DMS53 treated with DMSO at 0.1 percent for 48 hours (cell line): ENCODE results near the gene NOTUM.
"Not testable (repeated sequence)": the region's sequence is repeated elsewhere in the genome, so short reads cannot be mapped to it uniquely, and the experiment has no call there.

Experiments used
- DNase-seq: peaks from one replicate; lab custom pipeline; 2025; ENCODE audit not compliant: unreplicated experiment; lab: John Stamatoyannopoulos, UW

NOTUM gene

DNA sequence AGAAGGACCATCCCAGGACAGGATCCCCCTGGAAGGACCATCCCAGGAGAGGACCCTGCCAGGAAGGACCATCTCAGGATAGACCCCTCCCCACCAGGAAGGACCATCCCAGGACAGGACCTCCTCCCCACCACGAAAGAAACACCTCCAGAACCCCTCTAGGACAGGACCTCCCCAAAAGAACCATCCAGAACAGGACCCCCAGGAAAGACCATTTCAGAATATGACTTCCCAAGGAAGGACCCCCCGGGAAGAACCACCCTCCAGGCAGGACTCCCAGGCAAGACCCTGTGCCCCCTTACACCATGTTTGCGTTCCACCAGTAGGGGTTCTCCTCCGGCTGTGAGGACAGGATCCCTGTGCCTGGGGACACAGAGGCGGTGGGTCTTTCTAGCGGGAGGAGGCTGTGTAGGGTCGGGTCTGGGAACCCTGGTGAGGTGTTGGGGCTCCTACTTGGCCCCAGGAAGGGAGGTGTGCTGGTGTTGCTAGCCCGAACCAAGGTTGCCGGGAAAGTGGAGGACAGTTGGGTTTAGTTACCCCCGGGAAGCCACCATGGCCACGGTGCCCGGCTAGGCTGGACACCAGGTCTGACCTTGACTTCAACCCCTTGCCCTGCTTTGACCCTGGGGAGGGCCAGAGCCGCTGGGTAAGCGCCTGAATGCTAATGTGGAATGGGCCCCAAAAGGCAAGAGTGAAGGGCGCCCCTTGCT is 2.2 kb downstream of the NOTUM start:
- no peak for DNase-seq

GRCh38 chr17:81957691-81958432 is 3.1 kb downstream of the NOTUM start:
- no peak for DNase-seq

DNA sequence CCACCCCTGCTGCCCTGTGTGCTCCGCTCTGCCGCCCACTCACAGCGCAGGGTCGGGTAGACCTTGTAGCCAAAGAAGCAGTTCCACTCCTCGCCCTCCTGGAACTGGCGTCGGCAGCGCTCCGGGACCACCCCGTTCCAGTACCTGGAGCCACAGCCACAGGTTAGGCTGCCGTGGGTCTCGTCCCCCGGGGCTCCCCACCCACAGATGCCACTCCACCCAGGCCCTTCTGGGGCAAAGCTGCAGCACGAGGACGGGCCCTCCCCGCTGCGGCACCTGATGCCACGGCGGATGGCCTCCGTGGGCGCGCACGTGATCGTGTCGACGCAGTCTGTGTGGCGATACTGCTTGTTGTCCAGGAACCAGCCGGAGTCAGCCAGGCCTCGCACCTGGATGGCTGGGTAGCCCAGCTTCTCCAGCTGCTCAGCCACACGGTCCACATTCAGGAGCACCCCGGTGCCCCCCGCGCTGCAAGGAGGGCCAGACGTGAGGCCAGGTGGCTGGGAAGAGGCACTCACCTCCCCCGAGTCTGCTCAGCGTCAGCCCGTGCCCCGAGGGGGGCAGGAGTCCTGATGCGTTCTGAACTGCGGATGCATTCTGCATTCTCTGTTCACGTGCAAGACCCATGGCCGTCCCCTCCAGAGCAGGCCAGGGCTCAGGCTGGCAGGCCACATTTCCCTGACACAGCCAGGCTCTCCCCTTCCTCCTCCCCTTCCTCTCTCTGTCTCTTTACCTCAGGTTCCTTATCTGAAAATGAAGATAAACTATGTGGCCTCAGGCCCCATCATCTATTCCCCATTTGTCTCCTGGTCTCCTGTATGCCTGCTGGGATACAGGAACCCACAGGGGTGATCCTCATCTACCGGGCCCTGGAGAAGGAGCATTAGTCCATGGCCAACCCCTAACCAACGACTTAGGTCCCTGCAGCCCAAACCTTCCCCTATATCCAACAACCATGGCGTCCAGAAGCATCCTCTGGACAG is 4.1 kb downstream of the NOTUM start:
- no peak for DNase-seq

DNA sequence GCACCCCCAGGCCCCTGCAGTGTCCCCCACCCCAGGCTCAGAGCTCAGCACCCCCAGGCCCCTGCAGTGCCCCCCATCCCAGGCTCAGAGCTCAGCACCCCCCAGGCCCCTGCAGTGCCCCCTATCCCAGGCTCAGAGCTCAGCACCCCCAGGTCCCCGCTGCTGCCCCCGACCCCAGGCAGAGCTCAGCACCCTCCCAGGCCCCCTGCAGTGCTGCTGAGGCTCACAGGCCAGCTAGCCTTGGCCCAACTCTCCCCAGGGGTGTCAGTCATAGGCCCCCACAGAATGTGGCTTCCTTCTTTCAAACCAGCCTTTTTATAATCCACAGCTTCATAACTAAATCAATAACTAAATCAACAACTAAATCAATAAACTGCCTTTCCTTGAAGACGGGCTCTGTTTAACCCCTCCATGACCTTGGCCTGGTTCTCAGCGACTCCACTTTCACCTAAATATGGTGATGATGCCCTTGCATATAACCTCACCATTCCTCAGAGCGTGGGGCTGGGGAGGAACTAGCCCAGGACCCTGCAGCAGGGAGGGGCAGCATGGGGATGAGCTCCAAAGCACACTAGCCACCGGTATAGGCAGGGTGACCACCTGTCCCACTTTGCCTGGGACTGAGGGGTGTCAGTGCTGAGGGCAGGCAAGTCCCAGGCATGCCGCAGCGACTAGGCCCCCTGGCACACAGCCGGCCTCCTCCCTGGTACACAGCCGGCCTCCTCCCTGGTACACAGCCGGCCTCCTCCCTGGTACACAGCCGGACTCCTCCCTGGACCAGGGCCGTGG is 5.0 kb downstream of the NOTUM start:
- no peak for DNase-seq

DNA sequence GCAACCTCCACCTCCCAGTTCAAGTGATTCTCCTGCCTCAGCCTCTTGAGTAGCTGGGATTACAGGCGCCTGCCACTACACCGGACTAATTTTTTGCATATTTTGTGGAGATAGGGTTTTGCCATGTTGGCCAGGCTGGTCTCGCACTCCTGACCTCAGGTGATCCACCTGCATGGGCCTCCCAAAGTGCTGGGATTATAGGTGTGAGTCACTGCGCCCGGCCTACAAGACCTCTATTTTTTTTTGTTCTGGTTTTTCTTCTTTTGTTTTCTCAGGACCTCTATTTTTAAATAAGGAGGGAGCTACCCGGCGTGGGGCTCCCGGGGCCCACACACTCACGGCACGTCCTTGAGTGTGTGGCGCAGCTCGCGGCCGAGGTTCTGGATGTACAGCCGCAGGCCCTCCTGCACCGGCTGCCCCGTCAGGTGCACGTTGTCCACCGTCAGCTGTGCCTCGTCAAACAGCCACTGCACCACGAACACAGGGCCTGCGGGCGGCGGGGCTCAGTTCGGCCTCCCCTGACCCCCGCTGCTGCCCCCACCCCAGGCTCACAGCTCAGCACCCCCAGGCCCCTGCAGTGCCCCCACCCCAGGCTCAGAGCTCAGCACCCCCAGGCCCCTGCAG is 5.8 kb downstream of the NOTUM start:
- no peak for DNase-seq

GRCh38 chr17:81954131-81955057 is 6.6 kb downstream of the NOTUM start:
- no peak for DNase-seq

DNA sequence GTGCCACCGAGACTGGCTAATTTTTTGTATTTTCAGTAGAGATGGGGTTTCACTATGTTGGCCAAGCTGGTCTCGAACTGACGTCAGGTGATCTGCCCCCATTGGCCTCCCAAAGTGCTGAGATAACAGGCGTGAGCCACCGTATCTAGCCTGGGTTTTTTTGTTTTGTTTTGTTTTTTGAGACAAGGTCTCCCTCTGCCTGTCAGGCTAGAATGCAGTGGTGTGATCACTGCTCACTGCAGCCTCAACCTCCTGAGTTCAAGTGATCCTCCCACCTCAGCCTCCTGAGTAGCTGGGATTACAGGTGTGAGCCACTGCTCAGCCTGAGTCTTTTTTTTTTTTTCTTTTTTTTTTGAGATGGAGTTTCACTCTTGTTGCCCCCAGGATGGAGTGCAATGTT is 7.5 kb downstream of the NOTUM start:
- not testable (repeated sequence) for DNase-seq

GRCh38 chr17:81952792-81953228 is 8.2 kb downstream of the NOTUM start:
- DNase-seq = no peak

DNA sequence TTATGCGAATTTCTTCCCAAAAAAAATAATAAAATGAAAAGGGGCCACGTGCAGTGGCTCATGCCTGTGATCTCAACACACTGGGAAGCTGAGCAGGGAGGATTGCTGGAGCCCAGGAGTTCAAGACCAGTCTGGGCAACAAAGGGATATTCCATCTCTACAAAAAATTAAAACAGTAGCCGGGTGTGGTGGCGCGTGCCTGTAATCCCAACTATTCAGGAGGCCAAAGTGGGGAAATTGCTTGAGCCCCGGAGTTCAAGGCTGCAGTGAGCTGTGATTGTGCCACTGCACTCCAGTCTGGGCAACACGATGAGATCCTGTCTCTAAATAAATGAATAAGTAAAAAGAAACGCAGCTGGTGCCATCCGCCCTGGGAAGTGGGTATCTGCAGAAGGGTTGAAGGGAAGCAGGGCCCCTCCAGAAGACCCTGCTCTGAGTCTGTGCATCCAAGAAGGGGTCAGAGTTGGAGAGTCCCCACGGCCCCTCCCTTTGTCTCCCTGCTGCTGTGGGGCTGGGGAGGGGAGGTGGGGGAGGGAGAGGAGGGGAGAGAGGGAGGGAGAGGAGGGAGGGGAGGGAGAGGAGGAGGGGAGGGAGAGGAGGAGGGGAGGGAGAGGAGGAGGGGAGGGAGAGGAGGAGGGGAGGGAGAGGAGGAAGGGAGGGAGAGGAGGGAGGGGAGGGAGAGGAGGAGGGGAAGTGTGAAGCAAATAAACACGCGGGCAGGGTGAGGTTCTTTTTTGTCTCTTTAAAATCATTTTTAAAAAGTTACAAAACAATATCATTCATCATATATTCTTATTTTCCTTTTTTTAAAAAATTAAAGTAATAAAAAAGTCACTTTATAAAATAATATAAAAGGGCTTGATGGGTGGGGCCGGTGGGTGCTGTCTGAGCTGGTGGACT is 9.0 kb downstream of the NOTUM start:
- no peak for DNase-seq

GRCh38 chr17:81950501-81950900 is 10.5 kb downstream of the NOTUM start:
- no peak for DNase-seq

- no peak for DNase-seq
These were observed 12.2 kb downstream of the NOTUM start for GRCh38 chr17:81948635-81949378.

DNA sequence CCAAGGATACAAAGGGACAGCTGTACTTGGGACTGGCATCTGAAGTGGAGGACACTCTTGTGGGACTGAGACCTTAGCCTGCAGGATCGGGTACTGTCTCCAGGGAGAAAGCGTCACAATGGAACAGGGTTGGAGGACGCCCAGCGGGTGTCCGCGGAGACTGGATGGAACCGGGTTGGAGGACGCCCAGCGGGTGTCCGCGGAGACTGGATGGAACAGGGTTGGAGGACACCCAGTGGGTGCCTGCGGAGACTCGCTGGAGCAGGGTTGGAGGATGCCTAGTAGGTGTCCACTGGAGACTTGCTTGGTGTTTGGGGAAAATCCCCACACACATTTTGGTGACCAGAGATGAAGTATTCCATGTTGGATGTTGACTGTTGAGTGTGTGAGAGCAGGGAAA is 13.8 kb downstream of the NOTUM start, which contains the start of gene MYADML2:
Gene MYADML2 (minus strand): TSS at position 45 of the 400 bp plus-strand sequence. CDS start 5,492 bp downstream, outside the sequence.
- no peak for DNase-seq

DNA sequence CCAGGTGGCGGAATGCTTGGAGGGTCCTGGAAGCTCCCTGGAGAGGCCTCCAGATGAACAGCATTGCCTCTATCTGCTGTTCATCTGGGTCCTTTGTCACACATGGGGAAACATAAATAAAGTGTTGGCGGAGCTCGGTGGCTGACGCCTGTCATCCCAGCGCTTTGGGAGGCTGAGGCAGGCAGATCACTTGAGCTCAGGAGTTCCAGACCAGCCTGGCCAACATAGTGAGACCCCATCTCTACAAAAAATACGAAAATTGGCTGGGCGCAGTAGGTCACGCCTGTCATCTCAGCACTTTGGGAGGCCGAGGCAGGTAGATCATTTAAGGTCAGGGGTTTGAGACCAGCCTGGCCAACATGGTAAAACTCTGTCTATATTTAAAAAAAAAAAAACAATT is 16.1 kb downstream of the NOTUM start:
- DNase-seq = no peak

DNA sequence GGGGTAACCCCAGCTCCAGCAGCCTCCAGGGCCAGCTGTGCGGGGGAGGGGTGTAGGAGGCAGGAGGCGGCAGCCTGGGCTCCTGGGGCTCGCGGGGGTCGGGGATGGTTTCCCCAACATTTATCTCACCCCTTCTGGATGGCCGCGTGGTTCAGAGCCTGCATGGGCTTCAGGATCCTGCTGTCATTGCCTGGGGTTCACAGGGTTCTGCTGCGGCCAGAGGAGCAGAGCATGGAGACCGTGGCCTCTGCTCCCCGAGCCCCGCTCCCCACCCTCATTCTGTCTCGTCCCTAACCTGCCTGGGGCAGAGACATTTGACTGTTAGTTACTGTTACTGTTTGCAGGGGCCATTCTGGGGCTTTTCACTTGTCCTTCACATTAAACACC is 18.8 kb downstream of the NOTUM start:
- DNase-seq = no peak

GRCh38 chr17:81941484-81942166 is 19.4 kb downstream of the NOTUM start:
- DNase-seq = no peak
